HCT116 (cell line): ENCODE measurements around the gene MTMR12. TPM values are rescaled to one million over a fixed set of nuclear protein-coding genes. Genes with fewer than 3 reads are reported as not detected.

Source experiments
- ATAC-seq: fragments of 200-7000 bp; cut with Tn5 transposase; 2 replicates; pipeline ENCODE4 v1.9.1; 2020; ENCODE audit warnings: mild to moderate bottlenecking, moderate library complexity
- BruUV-seq: library from RNA; stranded (reverse); fragments of 400-500 nt; replicated peaks from 2 replicates; lab custom pipeline; 2021; lab: Mats Ljungman, UMichigan
- CTCF ChIA-PET: fragments of 300-600 bp; sonication (Branson Sonifier 250); formaldehyde crosslinking; loops from one replicate; lab custom pipeline; 2021; ENCODE audit warnings: antibody characterized with exemption; lab: Charles Lee
- POLR2A ChIA-PET: fragments of 300-600, 350-600 bp; sonication (Branson Sonifier 250); formaldehyde crosslinking; loops from one replicate; lab custom pipeline; 2021; ENCODE audit warnings: antibody characterized with exemption; lab: Charles Lee
- RAD21 ChIA-PET, 2 experiments: fragments of 300-600 bp; sonication (Branson Sonifier 250); formaldehyde crosslinking; loops; one replicate each; lab custom pipeline; 2023; ENCODE audit warnings: low total read pairs in 2 of 2; ENCODE audit not compliant: uncharacterized antibody in 2 of 2, unreplicated experiment in 2 of 2, low non-redundant PET in 1 of 2; lab: Charles Lee
- DNase-seq: peaks from one replicate; pipeline ENCODE4 v3.0.0-alpha.2; 2010; ENCODE audit warnings: low read depth, low spot score
- H2AFZ ChIP-seq: fragments of 200-600 bp; shearing (Covaris generic), sonication (generic); 2 replicates; pipeline ENCODE4 v1.6.1; 2017; ENCODE audit warnings: low read depth, mixed run types, mixed read lengths, antibody characterized with exemption, low read length; ENCODE audit not compliant: poor library complexity, severe bottlenecking
- H3K27ac ChIP-seq: 2 replicates; pipeline ENCODE4 v1.5.1; 2012; ENCODE audit warnings: low read depth, low read length
- H3K27me3 ChIP-seq: fragments of 200-600 bp; sonication (generic); 2 replicates; pipeline ENCODE4 v1.6.1; 2016; ENCODE audit warnings: mixed run types, low read length, mixed read lengths; ENCODE audit not compliant: insufficient read depth
- H3K36me3 ChIP-seq, 2 experiments: fragments of 200-500 bp in 1 of 2; fragments of 200-600 bp in 1 of 2; sonication (Bioruptor generic) in 1 of 2; sonication (generic) in 1 of 2; 2 replicates each; pipeline versions ENCODE4 v1.5.1 to v1.6.1; 2014 to 2016; ENCODE audit warnings: low read length in 2 of 2, inconsistent platforms in 1 of 2, mixed read lengths in 1 of 2, mixed run types in 1 of 2; ENCODE audit not compliant: insufficient read depth in 2 of 2, control insufficient read depth in 1 of 2
- H3K4me1 ChIP-seq, 2 experiments: fragments of 200-600 bp in 1 of 2; sonication (generic) in 1 of 2; 2 replicates each; pipeline versions ENCODE4 v1.5.1 to v1.6.1; 2012 to 2017; ENCODE audit warnings: low read length in 2 of 2, inconsistent platforms in 1 of 2, mild to moderate bottlenecking in 1 of 2, mixed read lengths in 1 of 2, mixed run types in 1 of 2, moderate library complexity in 1 of 2; ENCODE audit not compliant: insufficient read depth in 2 of 2, control insufficient read depth in 1 of 2
- H3K4me2 ChIP-seq: fragments of 200-600 bp; sonication (generic); 2 replicates; pipeline ENCODE4 v1.6.1; 2017; ENCODE audit warnings: mixed run types, low read length, mixed read lengths
- H3K4me3 ChIP-seq, 2 experiments: fragments of 200-600 bp in 1 of 2; sonication (generic) in 1 of 2; replicated peaks in 1 of 2; 2 replicates each; pipeline ENCODE4 v1.5.1; 2011 to 2016; ENCODE audit warnings: low read length in 2 of 2, control low read depth in 1 of 2, low read depth in 1 of 2, mild to moderate bottlenecking in 1 of 2, mixed read lengths in 1 of 2, mixed run types in 1 of 2
- H3K79me2 ChIP-seq: fragments of 200-600 bp; sonication (generic); 2 replicates; pipeline ENCODE4 v1.6.1; 2017; ENCODE audit warnings: mild to moderate bottlenecking, mixed run types, low read length, moderate library complexity, mixed read lengths; ENCODE audit not compliant: insufficient read depth
- H3K9ac ChIP-seq: fragments of 200-600 bp; sonication (generic); 2 replicates; pipeline ENCODE4 v1.6.1; 2016; ENCODE audit warnings: low read length, mixed read lengths
- H3K9me2 ChIP-seq: fragments of 200-600 bp; sonication (generic), shearing (Covaris generic); 2 replicates; pipeline ENCODE4 v1.6.1; 2017; ENCODE audit warnings: mixed run types, mild to moderate bottlenecking, moderate library complexity; ENCODE audit not compliant: insufficient read depth
- H3K9me3 ChIP-seq, 2 experiments: fragments of 200-500 bp in 1 of 2; fragments of 200-600 bp in 1 of 2; sonication (Bioruptor generic) in 1 of 2; sonication (generic) in 1 of 2; 2 replicates each; pipeline ENCODE4 v1.6.1; 2014 to 2017; ENCODE audit warnings: low read length in 2 of 2, mixed read lengths in 2 of 2, inconsistent platforms in 1 of 2, low read depth in 1 of 2, mild to moderate bottlenecking in 1 of 2, mixed run types in 1 of 2, moderate library complexity in 1 of 2; ENCODE audit not compliant: control insufficient read depth in 1 of 2, insufficient read depth in 1 of 2
- H4K20me1 ChIP-seq: fragments of 200-600 bp; sonication (generic), shearing (Covaris generic); 2 replicates; pipeline ENCODE4 v1.6.1; 2017; ENCODE audit warnings: mixed run types, mild to moderate bottlenecking, moderate library complexity; ENCODE audit not compliant: insufficient read depth
- ATF3 ChIP-seq: IDR thresholded peaks from 2 replicates; pipeline ENCODE4 v1.6.1; 2012
- CBX3 ChIP-seq: IDR thresholded peaks from 2 replicates; pipeline ENCODE4 v1.6.1; 2012; ENCODE audit warnings: low read depth
- FOSL1 ChIP-seq: IDR thresholded peaks from 2 replicates; pipeline ENCODE4 v1.6.1; 2012; ENCODE audit warnings: low read depth
- POLR2A ChIP-seq: IDR thresholded peaks from 2 replicates; pipeline ENCODE4 v1.7.0; 2011; ENCODE audit warnings: borderline replicate concordance; ENCODE audit not compliant: insufficient read depth, insufficient read length; ENCODE audit errors: extremely low read depth
- POLR2AphosphoS5 ChIP-seq: IDR thresholded peaks from 2 replicates; pipeline ENCODE4 v1.6.1; 2011; ENCODE audit warnings: mild to moderate bottlenecking, low read depth, low read length, moderate library complexity
- RAD21 ChIP-seq: IDR thresholded peaks from 2 replicates; pipeline ENCODE4 v1.6.1; 2012; ENCODE audit warnings: low read depth, mild to moderate bottlenecking
- SP1 ChIP-seq: IDR thresholded peaks from 2 replicates; pipeline ENCODE4 v1.6.1; 2012; ENCODE audit warnings: low read depth
- TCF7L2 ChIP-seq: IDR thresholded peaks from 2 replicates; pipeline ENCODE4 v1.7.0; 2011; ENCODE audit warnings: borderline replicate concordance, inconsistent platforms; ENCODE audit not compliant: insufficient read depth, insufficient read length; ENCODE audit errors: extremely low read depth
- YY1 ChIP-seq: IDR thresholded peaks from 2 replicates; pipeline ENCODE4 v1.6.1; 2011; ENCODE audit warnings: low read length, low read depth, moderate library complexity, mild to moderate bottlenecking; ENCODE audit not compliant: insufficient replicate concordance; ENCODE audit errors: extremely low read depth
- ZBTB33 ChIP-seq: IDR thresholded peaks from 2 replicates; pipeline ENCODE4 v1.6.1; 2011; ENCODE audit warnings: mild to moderate bottlenecking, low read length, moderate library complexity; ENCODE audit not compliant: insufficient replicate concordance; ENCODE audit errors: extremely low read depth
- ZNF274 ChIP-seq: fragments of 200-500 bp; sonication (Bioruptor generic); IDR thresholded peaks from 2 replicates; pipeline ENCODE4 v1.6.1; 2014; ENCODE audit warnings: mild to moderate bottlenecking, low read depth, low read length, inconsistent platforms
- intact Hi-C: fragments of 100-400 bp; cut with micrococcal nuclease; formaldehyde crosslinking; loops from 2 replicates; pipeline ENCODE4 v1.10.0; 2022
- total RNA-seq: library from RNA; stranded (reverse); gene quantifications from one replicate; pipeline ENCODE4 v1.2.1, GENCODE V29; 2021; ENCODE audit not compliant: unreplicated experiment
- TF ChIP-seq, protein P1 (sequence below), 3 experiments: fragments of 200-600 bp in 1 of 3; sonication (generic) in 1 of 3; IDR thresholded peaks in 2 of 3; conservative IDR thresholded peaks in 1 of 3; 2 replicates each; pipeline ENCODE4 v1.5.1; 2012 to 2017; ENCODE audit warnings: low read depth in 2 of 3, low read length in 2 of 3, antibody characterized with exemption in 1 of 3, borderline replicate concordance in 1 of 3, control low read depth in 1 of 3, mild to moderate bottlenecking in 1 of 3, mixed read lengths in 1 of 3, mixed run types in 1 of 3, moderate library complexity in 1 of 3; ENCODE audit not compliant: insufficient read depth in 1 of 3

Gene MTMR12
- total RNA-seq, 1 experiment from 2014 or later = 27.3 TPM

DNA sequence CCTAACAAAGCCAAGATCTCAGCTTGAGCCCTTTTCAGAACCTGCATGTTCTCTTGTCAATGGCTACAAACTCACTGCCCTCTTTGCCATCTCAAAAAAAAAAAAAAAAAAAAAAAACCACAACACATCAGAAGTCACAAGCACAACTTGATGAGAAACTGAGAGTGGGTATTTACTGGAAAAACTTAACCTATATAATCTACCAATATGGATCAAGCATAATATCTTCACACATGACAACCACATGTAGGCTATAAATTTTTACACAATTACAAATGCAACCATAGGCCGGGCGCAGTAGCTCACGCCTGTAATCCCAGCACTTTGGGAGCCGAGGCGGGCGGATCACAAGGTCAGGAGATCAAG lies 9.0 kb downstream of the MTMR12 start:
- intact Hi-C loops = no loop called here
- Histone ChIP-seq H2AFZ (no peak overlapping the region), H3K4me1 (no peaks in the 10 kb centered on the region), H3K9me3 (no peaks in the 10 kb centered on the region), H3K27me3 (no peaks in the 10 kb centered on the region), H3K36me3 (no peaks in the 10 kb centered on the region), H3K79me2 (peaks cover 65% of the 10 kb centered on the region), H3K4me3 (no peak overlapping the region), H3K9me2 (no peaks in the 10 kb centered on the region), H3K27ac (no peak overlapping the region), H4K20me1 (0 out of 2 replicates have a peak, but pooled peaks cover 8% of the 10 kb centered on the region), H3K9ac (no peak overlapping the region), H3K4me2 (no peak overlapping the region)
- BruUV-seq = no TSS peak
- DNase-seq = no peak
- ATAC-seq = no peak
- TF ChIP-seq YY1 (no peak), POLR2AphosphoS5 (no peak), SP1 (no peak), TCF7L2 (no peak), ZBTB33 (no peak), POLR2A (no peak), ZNF274 (no peak), CBX3 (no peak), ATF3 (no peak), RAD21 (no peak), FOSL1 (no peak)
- TF ChIP-seq, protein P1, sequence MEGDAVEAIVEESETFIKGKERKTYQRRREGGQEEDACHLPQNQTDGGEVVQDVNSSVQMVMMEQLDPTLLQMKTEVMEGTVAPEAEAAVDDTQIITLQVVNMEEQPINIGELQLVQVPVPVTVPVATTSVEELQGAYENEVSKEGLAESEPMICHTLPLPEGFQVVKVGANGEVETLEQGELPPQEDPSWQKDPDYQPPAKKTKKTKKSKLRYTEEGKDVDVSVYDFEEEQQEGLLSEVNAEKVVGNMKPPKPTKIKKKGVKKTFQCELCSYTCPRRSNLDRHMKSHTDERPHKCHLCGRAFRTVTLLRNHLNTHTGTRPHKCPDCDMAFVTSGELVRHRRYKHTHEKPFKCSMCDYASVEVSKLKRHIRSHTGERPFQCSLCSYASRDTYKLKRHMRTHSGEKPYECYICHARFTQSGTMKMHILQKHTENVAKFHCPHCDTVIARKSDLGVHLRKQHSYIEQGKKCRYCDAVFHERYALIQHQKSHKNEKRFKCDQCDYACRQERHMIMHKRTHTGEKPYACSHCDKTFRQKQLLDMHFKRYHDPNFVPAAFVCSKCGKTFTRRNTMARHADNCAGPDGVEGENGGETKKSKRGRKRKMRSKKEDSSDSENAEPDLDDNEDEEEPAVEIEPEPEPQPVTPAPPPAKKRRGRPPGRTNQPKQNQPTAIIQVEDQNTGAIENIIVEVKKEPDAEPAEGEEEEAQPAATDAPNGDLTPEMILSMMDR (IDR thresholded peaks at IDR 0.05 in 2 of 3, conservative IDR thresholded peaks at IDR 0.05 in 1 of 3; ENCODE audit: borderline replicate concordance in 1 of 3, insufficient read depth in 1 of 3, low read depth in 2 of 3, low read length in 2 of 3) = no peak
- CTCF ChIA-PET = interaction anchor here (0.6 kb wide), 1 partner anchor 297 kb away, joined by 5 read pairs; no protein-coding TSS in a partner anchor
- RAD21 ChIA-PET = no interaction called here
- POLR2A ChIA-PET = no interaction called here
